Measurements from ENCODE around the gene ZNF471.

The ZNF471 gene

GRCh38 chr19:56508290-56508778, 679 bp downstream of the ZNF471 start:
- H3K27ac ChIP-seq: no peak overlapping the region
- TF ChIP-seq POLR2AphosphoS5 (IDR thresholded peaks at IDR 0.05; ENCODE audit: borderline replicate concordance, low read depth, low read length) (no peak), EZH2 (IDR thresholded peaks at IDR 0.05) (no peak), FOXP2 (optimal IDR thresholded peaks at IDR 0.05; ENCODE audit: control extremely low read depth, extremely low read length, insufficient read depth) (no peak)
- peak overlapping the region; percentile 78 for H3K4me3 ChIP-seq
- H3K9me3 ChIP-seq (ENCODE audit: low read depth, low read length): 0 out of 2 replicates have a peak, but pooled peaks cover 6% of the 10 kb centered on the region
- no peak for DNase-seq (ENCODE audit: low read depth, low spot score)
- H3K9ac ChIP-seq (ENCODE audit: insufficient read length): peak overlapping the region; percentile 57
- no peaks in the 10 kb centered on the region for H3K36me3 ChIP-seq (ENCODE audit: insufficient read depth, low read length)

- Histone ChIP-seq H3K4me3 (no peak overlapping the region), H3K27ac (no peak overlapping the region)
- no peak for DNase-seq (ENCODE audit: low read depth, low spot score)
Observed at GRCh38 chr19:56525214-56525860, 17.7 kb downstream of the ZNF471 start.

GRCh38 chr19:56537442-56537841, 29.8 kb downstream of the ZNF471 start:
- H3K36me3 ChIP-seq (ENCODE audit: insufficient read depth, low read length): peaks cover 20% of the 10 kb centered on the region
- no peak overlapping the region for H3K27ac ChIP-seq
- no peak for DNase-seq (ENCODE audit: low read depth, low spot score)
- H3K4me3 ChIP-seq: peak overlapping the region; percentile 95
- H3K9ac ChIP-seq (ENCODE audit: insufficient read length): no peak overlapping the region
- no peak for TF ChIP-seq FOXP2 (optimal IDR thresholded peaks at IDR 0.05; ENCODE audit: control extremely low read depth, extremely low read length, insufficient read depth)
- no peak for TF ChIP-seq EZH2 (IDR thresholded peaks at IDR 0.05)
- no peak for TF ChIP-seq POLR2AphosphoS5 (IDR thresholded peaks at IDR 0.05; ENCODE audit: borderline replicate concordance, low read depth, low read length)
- H3K9me3 ChIP-seq (ENCODE audit: low read depth, low read length): peaks cover 12% of the 10 kb centered on the region; the same call in 1 of the 2 replicates

More at GRCh38 chr19:56525214-56525860, 17.7 kb downstream of the ZNF471 start:
- H3K9me3 ChIP-seq (ENCODE audit: low read depth, low read length): no peaks in the 10 kb centered on the region; the same call in 1 of the 2 replicates
- no peak overlapping the region for H3K9ac ChIP-seq (ENCODE audit: insufficient read length)
- no peak for TF ChIP-seq POLR2AphosphoS5 (IDR thresholded peaks at IDR 0.05; ENCODE audit: borderline replicate concordance, low read depth, low read length)
- H3K36me3 ChIP-seq (ENCODE audit: insufficient read depth, low read length): no peaks in the 10 kb centered on the region

GRCh38 chr19:56538254-56538760, 30.7 kb downstream of the ZNF471 start:
- peak overlapping the region; percentile 68 for H3K9ac ChIP-seq (ENCODE audit: insufficient read length)
- peak; percentile 16 for DNase-seq (ENCODE audit: low read depth, low spot score)
- H3K36me3 ChIP-seq (ENCODE audit: insufficient read depth, low read length): peaks cover 24% of the 10 kb centered on the region
- peaks cover 12% of the 10 kb centered on the region; the same call in 1 of the 2 replicates for H3K9me3 ChIP-seq (ENCODE audit: low read depth, low read length)
- peak overlapping the region; percentile 95 for H3K4me3 ChIP-seq
- H3K27ac ChIP-seq: peak overlapping the region; percentile 94
- TF ChIP-seq EZH2 (IDR thresholded peaks at IDR 0.05) (no peak), POLR2AphosphoS5 (IDR thresholded peaks at IDR 0.05; ENCODE audit: borderline replicate concordance, low read depth, low read length) (no peak), FOXP2 (optimal IDR thresholded peaks at IDR 0.05; ENCODE audit: control extremely low read depth, extremely low read length, insufficient read depth) (no peak)

GRCh38 chr19:56538761-56539263, 31.2 kb downstream of the ZNF471 start, which contains the start of gene ZFP28:
ZFP28 (plus strand) TSS chr19:56538948; CDS start chr19:56539019, 71 bp downstream.
- peaks cover 28% of the 10 kb centered on the region for H3K36me3 ChIP-seq (ENCODE audit: insufficient read depth, low read length)
- peak within 1 kb of the TSS; percentile 95 for H3K4me3 ChIP-seq
- DNase-seq (ENCODE audit: low read depth, low spot score): no peak
- peak within 1 kb of the TSS; percentile 68 for H3K9ac ChIP-seq (ENCODE audit: insufficient read length)
- peaks cover 12% of the 10 kb centered on the region; the same call in 1 of the 2 replicates for H3K9me3 ChIP-seq (ENCODE audit: low read depth, low read length)
- peak within 1 kb of the TSS; percentile 94 for H3K27ac ChIP-seq
- TF ChIP-seq POLR2AphosphoS5 (IDR thresholded peaks at IDR 0.05; ENCODE audit: borderline replicate concordance, low read depth, low read length): no peak
- TF ChIP-seq FOXP2 (optimal IDR thresholded peaks at IDR 0.05; ENCODE audit: control extremely low read depth, extremely low read length, insufficient read depth): no peak
- no peak for TF ChIP-seq EZH2 (IDR thresholded peaks at IDR 0.05)

- no peak overlapping the region for H3K9ac ChIP-seq (ENCODE audit: insufficient read length)
- TF ChIP-seq EZH2 (IDR thresholded peaks at IDR 0.05) (no peak), FOXP2 (optimal IDR thresholded peaks at IDR 0.05; ENCODE audit: control extremely low read depth, extremely low read length, insufficient read depth) (no peak), POLR2AphosphoS5 (IDR thresholded peaks at IDR 0.05; ENCODE audit: borderline replicate concordance, low read depth, low read length) (no peak)
- H3K4me3 ChIP-seq: no peak overlapping the region
- peaks cover 9% of the 10 kb centered on the region for H3K9me3 ChIP-seq (ENCODE audit: low read depth, low read length)
- H3K36me3 ChIP-seq (ENCODE audit: insufficient read depth, low read length): peaks cover 48% of the 10 kb centered on the region
- DNase-seq (ENCODE audit: low read depth, low spot score): no peak
- H3K27ac ChIP-seq: no peak overlapping the region
Observed at GRCh38 chr19:56543776-56544175, 36.1 kb downstream of the ZNF471 start.

- Histone ChIP-seq H3K9me3 (ENCODE audit: low read depth, low read length) (peaks cover 12% of the 10 kb centered on the region), H3K9ac (ENCODE audit: insufficient read length) (no peak overlapping the region), H3K4me3 (no peak overlapping the region), H3K27ac (no peak overlapping the region), H3K36me3 (ENCODE audit: insufficient read depth, low read length) (peaks cover 61% of the 10 kb centered on the region)
- TF ChIP-seq POLR2AphosphoS5 (IDR thresholded peaks at IDR 0.05; ENCODE audit: borderline replicate concordance, low read depth, low read length) (no peak), FOXP2 (optimal IDR thresholded peaks at IDR 0.05; ENCODE audit: control extremely low read depth, extremely low read length, insufficient read depth) (no peak), EZH2 (IDR thresholded peaks at IDR 0.05) (no peak)
- no peak for DNase-seq (ENCODE audit: low read depth, low spot score)
Observed at GRCh38 chr19:56547535-56547934, 39.9 kb downstream of the ZNF471 start.

- H3K27ac ChIP-seq: no peak overlapping the region
- H3K9ac ChIP-seq (ENCODE audit: insufficient read length): no peak overlapping the region
- H3K9me3 ChIP-seq (ENCODE audit: low read depth, low read length): peaks cover 16% of the 10 kb centered on the region
- peaks cover 48% of the 10 kb centered on the region for H3K36me3 ChIP-seq (ENCODE audit: insufficient read depth, low read length)
- H3K4me3 ChIP-seq: no peak overlapping the region
- TF ChIP-seq POLR2AphosphoS5 (IDR thresholded peaks at IDR 0.05; ENCODE audit: borderline replicate concordance, low read depth, low read length): no peak
- no peak for TF ChIP-seq FOXP2 (optimal IDR thresholded peaks at IDR 0.05; ENCODE audit: control extremely low read depth, extremely low read length, insufficient read depth)
- TF ChIP-seq EZH2 (IDR thresholded peaks at IDR 0.05): no peak
- no peak for DNase-seq (ENCODE audit: low read depth, low spot score)
Observed at GRCh38 chr19:56554272-56554869, 46.7 kb downstream of the ZNF471 start.

All from SK-N-MC (cell line).